SU-DHL-6 (cell line): Measurements from ENCODE around the gene UTY.

Source experiments
- EZH2phosphoT487 ChIP-seq: fragments of 200-600 bp; sonication (generic), shearing (Covaris generic); conservative IDR thresholded peaks from 2 replicates; pipeline ENCODE4 v1.6.1; 2018; ENCODE audit warnings: mild to moderate bottlenecking, antibody characterized with exemption, low read length, moderate library complexity, mixed read lengths
- TF ChIP-seq, protein P1 (sequence below): fragments of 200-600 bp; sonication (generic); IDR thresholded peaks from one replicate; pipeline ENCODE4 v1.5.1; 2017; ENCODE audit warnings: antibody characterized with exemption, mild to moderate bottlenecking, low read length, moderate library complexity; ENCODE audit not compliant: insufficient read depth, poor library complexity, severe bottlenecking

DNA sequence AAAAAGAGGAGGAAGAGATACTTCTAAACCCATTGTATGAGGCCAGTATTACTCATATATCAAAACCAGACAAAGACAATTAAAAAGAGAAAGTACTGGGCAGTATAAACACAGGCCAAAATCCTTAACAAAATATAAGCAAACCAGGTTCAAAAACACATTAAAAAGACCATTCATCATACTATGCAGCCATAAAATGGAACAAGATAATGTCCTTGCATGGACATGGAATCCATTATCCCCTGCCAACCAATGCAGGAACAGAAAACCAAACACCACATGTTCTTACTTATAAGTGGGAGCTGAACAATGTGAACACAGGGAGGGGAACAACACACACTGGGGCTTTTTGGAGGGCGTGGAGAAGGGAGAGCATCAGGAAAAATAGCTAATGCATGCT is 188.6 kb downstream of the UTY start:
- TF ChIP-seq, protein P1, sequence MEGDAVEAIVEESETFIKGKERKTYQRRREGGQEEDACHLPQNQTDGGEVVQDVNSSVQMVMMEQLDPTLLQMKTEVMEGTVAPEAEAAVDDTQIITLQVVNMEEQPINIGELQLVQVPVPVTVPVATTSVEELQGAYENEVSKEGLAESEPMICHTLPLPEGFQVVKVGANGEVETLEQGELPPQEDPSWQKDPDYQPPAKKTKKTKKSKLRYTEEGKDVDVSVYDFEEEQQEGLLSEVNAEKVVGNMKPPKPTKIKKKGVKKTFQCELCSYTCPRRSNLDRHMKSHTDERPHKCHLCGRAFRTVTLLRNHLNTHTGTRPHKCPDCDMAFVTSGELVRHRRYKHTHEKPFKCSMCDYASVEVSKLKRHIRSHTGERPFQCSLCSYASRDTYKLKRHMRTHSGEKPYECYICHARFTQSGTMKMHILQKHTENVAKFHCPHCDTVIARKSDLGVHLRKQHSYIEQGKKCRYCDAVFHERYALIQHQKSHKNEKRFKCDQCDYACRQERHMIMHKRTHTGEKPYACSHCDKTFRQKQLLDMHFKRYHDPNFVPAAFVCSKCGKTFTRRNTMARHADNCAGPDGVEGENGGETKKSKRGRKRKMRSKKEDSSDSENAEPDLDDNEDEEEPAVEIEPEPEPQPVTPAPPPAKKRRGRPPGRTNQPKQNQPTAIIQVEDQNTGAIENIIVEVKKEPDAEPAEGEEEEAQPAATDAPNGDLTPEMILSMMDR, result no peak
- TF ChIP-seq EZH2phosphoT487, result no peak
